ENCODE measurements around the gene ZSCAN4.

DNA sequence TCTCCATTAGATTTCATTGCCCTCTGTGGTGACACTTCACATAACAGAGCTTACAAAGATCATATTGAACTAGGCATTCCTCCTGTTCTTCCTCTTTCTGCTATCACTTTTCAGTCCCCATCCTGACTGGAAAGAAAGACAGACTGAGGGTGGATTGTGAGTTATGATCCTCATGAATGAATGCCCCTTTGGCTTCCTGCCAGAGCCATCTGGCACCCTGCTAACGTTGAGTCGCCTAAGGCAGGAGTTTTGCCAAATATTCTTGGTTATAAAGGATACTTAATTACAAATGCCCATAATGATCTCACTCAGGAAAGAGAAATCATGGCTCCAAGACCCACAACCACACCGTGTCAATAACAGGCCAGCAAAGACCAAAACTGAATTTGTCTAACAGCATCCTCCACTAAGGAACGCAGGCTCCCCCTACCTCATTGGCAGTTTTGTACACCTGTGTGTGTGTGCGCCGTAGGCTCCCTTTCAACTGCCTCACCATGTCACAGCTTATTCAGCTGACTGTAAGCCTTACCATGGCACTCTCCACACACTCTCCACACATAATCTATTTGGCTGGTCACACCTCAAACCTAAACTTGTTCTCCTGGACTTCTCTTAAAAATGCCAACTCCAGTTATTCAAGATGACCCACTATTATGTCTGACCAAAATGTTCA lies 20.3 kb upstream of the ZSCAN4 start:
- TF ChIP-seq, protein P1, sequence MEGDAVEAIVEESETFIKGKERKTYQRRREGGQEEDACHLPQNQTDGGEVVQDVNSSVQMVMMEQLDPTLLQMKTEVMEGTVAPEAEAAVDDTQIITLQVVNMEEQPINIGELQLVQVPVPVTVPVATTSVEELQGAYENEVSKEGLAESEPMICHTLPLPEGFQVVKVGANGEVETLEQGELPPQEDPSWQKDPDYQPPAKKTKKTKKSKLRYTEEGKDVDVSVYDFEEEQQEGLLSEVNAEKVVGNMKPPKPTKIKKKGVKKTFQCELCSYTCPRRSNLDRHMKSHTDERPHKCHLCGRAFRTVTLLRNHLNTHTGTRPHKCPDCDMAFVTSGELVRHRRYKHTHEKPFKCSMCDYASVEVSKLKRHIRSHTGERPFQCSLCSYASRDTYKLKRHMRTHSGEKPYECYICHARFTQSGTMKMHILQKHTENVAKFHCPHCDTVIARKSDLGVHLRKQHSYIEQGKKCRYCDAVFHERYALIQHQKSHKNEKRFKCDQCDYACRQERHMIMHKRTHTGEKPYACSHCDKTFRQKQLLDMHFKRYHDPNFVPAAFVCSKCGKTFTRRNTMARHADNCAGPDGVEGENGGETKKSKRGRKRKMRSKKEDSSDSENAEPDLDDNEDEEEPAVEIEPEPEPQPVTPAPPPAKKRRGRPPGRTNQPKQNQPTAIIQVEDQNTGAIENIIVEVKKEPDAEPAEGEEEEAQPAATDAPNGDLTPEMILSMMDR (IDR thresholded peaks at IDR 0.05) = no peak
- no peak for TF ChIP-seq POLR2A (IDR thresholded peaks at IDR 0.05)

All from prostate gland (tissue), 2 donors.